ENCODE data around the gene DDX20.

DNA sequence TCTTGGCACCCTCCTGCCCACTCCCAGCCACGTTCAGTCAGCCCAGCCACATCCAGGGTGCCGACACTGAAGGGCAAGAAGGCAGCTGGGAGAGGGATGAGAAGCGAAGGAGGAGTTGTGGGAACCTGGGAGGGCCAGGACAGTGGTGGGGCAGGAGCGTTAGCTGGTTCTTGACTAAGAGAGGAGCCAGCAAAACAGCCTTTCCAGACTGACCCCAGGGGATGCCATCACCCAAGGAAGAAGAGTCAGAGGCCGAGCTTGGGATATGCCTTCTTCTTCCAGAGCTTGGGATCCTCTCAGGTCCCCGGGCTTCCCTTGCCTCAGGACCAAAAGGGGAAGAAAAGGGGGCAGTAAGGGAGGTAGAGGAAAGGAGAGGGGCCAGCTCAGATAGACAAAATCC is 23.7 kb upstream of the DDX20 start:
- no peak for TF ChIP-seq POLR2A (IDR thresholded peaks at IDR 0.05)
- TF ChIP-seq, protein P1, sequence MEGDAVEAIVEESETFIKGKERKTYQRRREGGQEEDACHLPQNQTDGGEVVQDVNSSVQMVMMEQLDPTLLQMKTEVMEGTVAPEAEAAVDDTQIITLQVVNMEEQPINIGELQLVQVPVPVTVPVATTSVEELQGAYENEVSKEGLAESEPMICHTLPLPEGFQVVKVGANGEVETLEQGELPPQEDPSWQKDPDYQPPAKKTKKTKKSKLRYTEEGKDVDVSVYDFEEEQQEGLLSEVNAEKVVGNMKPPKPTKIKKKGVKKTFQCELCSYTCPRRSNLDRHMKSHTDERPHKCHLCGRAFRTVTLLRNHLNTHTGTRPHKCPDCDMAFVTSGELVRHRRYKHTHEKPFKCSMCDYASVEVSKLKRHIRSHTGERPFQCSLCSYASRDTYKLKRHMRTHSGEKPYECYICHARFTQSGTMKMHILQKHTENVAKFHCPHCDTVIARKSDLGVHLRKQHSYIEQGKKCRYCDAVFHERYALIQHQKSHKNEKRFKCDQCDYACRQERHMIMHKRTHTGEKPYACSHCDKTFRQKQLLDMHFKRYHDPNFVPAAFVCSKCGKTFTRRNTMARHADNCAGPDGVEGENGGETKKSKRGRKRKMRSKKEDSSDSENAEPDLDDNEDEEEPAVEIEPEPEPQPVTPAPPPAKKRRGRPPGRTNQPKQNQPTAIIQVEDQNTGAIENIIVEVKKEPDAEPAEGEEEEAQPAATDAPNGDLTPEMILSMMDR (IDR thresholded peaks at IDR 0.05 in 4 of 5, conservative IDR thresholded peaks at IDR 0.05 in 1 of 5), result no peak
